ENCODE results near the gene SLC24A5. TPM values are rescaled to one million over a fixed set of nuclear protein-coding genes. Genes with fewer than 3 reads are reported as not detected.

SLC24A5 gene
- total and polyA plus RNA-seq, 2 of the 4 experiments (the other 2 are of a cell fraction) = not detected

GRCh38 chr15:48131324-48131723 lies 10.5 kb downstream of the SLC24A5 start:
- Histone ChIP-seq H2BK20ac (ENCODE audit: low read depth, low read length) (no peak overlapping the region), H3K56ac (ENCODE audit: extremely low read depth, insufficient read depth, low read length) (no peak overlapping the region), H3K36me3 (ENCODE audit: control insufficient read depth, insufficient read depth, low read length) (no peaks in the 10 kb centered on the region), H2AK9ac (replicated peaks; ENCODE audit: low read depth, low read length, poor library complexity) (no peak overlapping the region), H3K27ac (ENCODE audit: insufficient read depth, low read length) (no peak overlapping the region), H3K9me1 (ENCODE audit: insufficient read depth, low read length) (no peaks in the 10 kb centered on the region), H4K20me1 (ENCODE audit: insufficient read depth, low read length) (no peaks in the 10 kb centered on the region), H4K8ac (ENCODE audit: low read depth in 2 of 2, low read length in 2 of 2) (no peak overlapping the region), H3K4me2 (ENCODE audit: low read depth, low read length) (no peak overlapping the region), H2BK15ac (ENCODE audit: low read depth, low read length) (no peak overlapping the region), H3K18ac (ENCODE audit: low read depth, low read length) (no peak overlapping the region), H3K23ac (ENCODE audit: low read depth, low read length) (no peak overlapping the region), H3K79me1 (ENCODE audit: low read depth in 1 of 2, low read length in 2 of 2) (no peaks in the 10 kb centered on the region), H4K5ac (ENCODE audit: low read depth, low read length) (no peak overlapping the region), H4K91ac (ENCODE audit: insufficient read depth, low read depth, low read length) (no peak overlapping the region), H2AK5ac (ENCODE audit: low read depth, low read length) (no peak overlapping the region), H3K4me3 (ENCODE audit: insufficient read depth, low read depth, low read length) (no peak overlapping the region), H2BK120ac (ENCODE audit: low read depth, low read length) (no peak overlapping the region), H2AFZ (replicated peaks; ENCODE audit: low read length, poor library complexity) (no peak overlapping the region), H3K4me1 (ENCODE audit: control insufficient read depth, insufficient read depth, low read length) (no peaks in the 10 kb centered on the region), H3K9me3 (ENCODE audit: control insufficient read depth, insufficient read depth, low read length) (no peaks in the 10 kb centered on the region), H3K14ac (replicated peaks; ENCODE audit: low read depth, low read length) (no peak overlapping the region), H3K4ac (ENCODE audit: low read depth, low read length) (no peak overlapping the region), H2BK5ac (ENCODE audit: low read depth, low read length, poor library complexity, severe bottlenecking) (no peak overlapping the region), H3K9ac (ENCODE audit: low read depth, low read length) (no peak overlapping the region), H3K27me3 (ENCODE audit: control insufficient read depth, insufficient read depth, low read length) (no peaks in the 10 kb centered on the region; the same call in 1 of the 2 replicates)
- intact Hi-C loops (cut with micrococcal nuclease) = no loop called here
- ChIA-PET CTCF (no interaction called here), POLR2A (ENCODE audit: unreplicated experiment) (no interaction called here)
- dilution Hi-C loops (cut with HindIII; ENCODE audit: low sequenced_read_pairs, unreplicated experiment) = no loop called here
- ATAC-seq (ENCODE audit: low read depth) (no peak), DNase-seq (no peak)
- in situ Hi-C loops (cut with MboI; ENCODE audit: low sequenced_read_pairs) = no loop called here
- BruUV-seq (replicated peaks) = no TSS peak
- TF ChIP-seq SMC3 (IDR thresholded peaks at IDR 0.05; ENCODE audit: low read depth, low read length) (no peak), POLR2A (IDR thresholded peaks at IDR 0.05; ENCODE audit: low read depth, low read length) (no peak), RFX5 (IDR thresholded peaks at IDR 0.05; ENCODE audit: low read depth, low read length) (no peak)
